Measurements from ENCODE around the gene TMSB10.
"Not testable (repeated sequence)": the region's sequence is repeated elsewhere in the genome, so short reads cannot be mapped to it uniquely, and the experiment has no call there.

TMSB10 gene

GRCh38 chr2:84940088-84940470, 34.6 kb downstream of the TMSB10 start:
- no peak for DNase-seq (ENCODE audit: low spot score)

GRCh38 chr2:84940831-84941412, 35.5 kb downstream of the TMSB10 start:
- DNase-seq (ENCODE audit: low spot score) = no peak

GRCh38 chr2:84942166-84942565, 36.7 kb downstream of the TMSB10 start:
- no peak for DNase-seq (ENCODE audit: low spot score)

DNA sequence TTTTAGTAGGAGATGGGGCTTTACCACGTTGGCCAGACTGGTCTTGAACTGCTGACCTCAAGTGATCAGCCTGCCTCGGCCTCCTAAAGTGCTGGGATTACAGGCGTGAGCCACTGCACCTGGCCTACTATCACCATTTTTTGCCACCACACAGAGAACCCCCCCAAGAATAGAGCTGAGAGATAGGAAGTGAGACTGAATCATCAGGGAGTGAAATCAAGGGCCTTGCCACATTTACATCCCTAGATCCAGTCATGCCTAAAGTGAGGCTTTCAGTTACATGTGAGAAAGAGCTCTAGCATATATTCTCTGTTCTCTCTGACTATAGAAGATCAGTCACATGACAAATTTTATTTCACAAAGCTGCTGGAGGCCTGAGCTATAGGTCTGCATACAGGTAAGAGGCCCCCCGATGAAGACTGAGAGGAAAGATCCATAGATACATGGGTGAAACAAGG, 37.5 kb downstream of the TMSB10 start:
- peak; percentile 36 for DNase-seq (ENCODE audit: low spot score)

GRCh38 chr2:84944295-84944909, 38.9 kb downstream of the TMSB10 start:
- DNase-seq (ENCODE audit: low spot score) = no peak

GRCh38 chr2:84945838-84946203, 40.4 kb downstream of the TMSB10 start:
- DNase-seq (ENCODE audit: low spot score) = not testable (repeated sequence)

DNA sequence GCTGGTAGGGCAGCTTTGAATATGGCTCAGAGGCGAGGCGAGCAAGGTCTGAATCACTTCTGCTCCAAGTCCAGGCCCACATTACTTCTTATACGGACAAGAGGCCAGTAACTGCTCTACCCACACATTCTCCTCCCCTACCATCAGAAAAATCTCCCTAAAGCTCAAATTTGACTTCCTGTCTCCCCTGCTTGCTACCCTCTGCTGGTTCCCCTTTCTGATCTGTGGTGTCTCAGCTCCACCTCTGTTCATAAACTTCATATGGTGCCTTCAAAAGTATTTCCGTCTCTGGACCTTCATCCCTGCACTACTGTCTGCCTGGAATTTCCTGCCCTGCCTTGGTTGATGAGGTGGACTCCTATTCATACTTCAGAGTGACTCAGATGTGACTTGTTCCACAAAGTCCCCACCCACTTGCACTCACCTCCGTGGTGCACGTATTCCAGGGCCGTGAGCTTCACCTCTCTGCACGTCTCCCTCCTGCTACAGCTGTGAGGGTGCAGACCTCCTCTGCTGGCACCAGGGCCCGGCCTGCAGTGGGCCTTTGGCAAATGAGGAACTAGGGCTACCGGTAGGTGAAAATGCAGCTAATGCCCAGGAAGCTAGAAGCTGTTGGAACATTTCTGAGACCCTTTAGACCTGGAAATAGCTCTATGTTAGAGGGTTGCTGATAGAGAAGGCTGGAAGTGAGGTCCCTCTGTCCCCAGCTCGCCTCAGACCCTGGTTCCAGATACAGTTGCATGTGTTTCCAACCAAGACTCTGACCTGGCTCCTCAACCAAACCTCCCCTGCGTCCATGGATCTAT, 41.0 kb downstream of the TMSB10 start:
- DNase-seq (ENCODE audit: low spot score) = peak; percentile 74

- no peak for DNase-seq (ENCODE audit: low spot score)
These were observed 41.6 kb downstream of the TMSB10 start for GRCh38 chr2:84947010-84947593.

GRCh38 chr2:84953535-84953934, 48.1 kb downstream of the TMSB10 start:
- no peak for DNase-seq (ENCODE audit: low spot score)

DNA sequence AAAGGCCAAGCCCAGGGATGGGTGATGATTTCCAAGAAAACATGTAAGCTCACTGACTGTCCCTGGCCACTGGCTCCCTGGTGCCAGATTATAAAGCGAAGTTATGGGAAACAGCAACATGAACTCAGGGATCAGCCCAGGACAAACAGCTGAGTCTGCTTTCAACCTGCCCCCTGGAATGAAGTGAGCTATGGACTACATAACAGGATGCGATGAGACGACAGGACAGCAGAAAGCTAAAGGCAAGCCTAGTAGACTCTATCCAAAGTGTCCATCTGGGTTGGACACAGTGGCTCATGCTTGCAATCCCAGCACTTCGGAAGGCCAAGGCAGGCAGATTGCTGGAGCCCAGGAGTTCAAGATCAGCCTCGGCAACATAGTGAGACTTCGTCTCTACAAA, 48.9 kb downstream of the TMSB10 start:
- DNase-seq (ENCODE audit: low spot score) = no peak
